ENCODE data around the gene WWP2.
"Not testable (repeated sequence)": the region's sequence is repeated elsewhere in the genome, so short reads cannot be mapped to it uniquely, and the experiment has no call there.

The WWP2 gene

DNA sequence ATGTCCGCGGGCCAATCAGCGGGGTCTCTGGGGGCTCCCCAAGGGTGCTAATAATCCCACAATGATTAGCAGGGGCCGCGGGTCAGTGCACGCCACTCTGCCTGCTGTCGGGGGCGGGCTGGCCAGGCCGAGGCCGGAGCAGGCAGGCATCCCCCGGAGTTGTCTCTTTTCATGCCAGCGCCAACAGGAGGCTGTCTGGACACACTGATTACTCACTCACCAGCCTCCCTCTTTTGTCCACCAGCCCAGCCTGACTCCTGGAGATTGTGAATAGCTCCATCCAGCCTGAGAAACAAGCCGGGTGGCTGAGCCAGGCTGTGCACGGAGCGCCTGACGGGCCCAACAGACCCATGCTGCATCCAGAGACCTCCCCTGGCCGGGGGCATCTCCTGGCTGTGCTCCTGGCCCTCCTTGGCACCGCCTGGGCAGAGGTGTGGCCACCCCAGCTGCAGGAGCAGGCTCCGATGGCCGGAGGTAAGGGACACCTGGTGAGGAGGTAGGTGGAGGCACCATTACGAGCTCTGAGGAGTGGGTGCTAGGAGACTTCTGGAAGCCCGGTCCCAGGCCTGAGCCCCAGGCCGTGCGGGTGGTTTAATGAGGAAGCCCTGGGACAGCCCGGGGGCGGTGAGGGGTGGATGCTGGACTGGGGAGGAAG, 189.0 kb downstream of the WWP2 start, which contains the start of gene CLEC18A:
Gene CLEC18A (plus strand): TSS at position 318 of the 655 bp plus-strand sequence. CDS start 33 bp downstream, at position 351.
- not testable (repeated sequence) for DNase-seq

DNA sequence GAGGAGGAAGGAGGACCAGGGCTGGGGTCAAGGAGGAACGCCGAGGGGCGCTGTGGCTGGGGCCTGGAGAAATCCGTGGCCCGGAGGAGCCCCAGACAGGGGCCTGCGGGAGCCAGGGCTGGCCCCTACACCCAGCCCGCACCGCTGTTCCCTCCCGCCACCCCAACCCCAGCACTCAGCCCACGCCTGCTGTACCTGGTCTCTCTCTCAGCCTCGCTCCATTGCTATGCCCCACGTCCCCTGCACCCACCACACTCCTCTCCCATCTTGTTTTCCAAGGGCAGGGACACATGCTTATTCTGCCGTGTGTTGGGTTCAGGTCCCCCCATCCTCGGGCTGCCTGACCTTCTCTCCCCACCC, 189.5 kb downstream of the WWP2 start:
- not testable (repeated sequence) for DNase-seq

DNA sequence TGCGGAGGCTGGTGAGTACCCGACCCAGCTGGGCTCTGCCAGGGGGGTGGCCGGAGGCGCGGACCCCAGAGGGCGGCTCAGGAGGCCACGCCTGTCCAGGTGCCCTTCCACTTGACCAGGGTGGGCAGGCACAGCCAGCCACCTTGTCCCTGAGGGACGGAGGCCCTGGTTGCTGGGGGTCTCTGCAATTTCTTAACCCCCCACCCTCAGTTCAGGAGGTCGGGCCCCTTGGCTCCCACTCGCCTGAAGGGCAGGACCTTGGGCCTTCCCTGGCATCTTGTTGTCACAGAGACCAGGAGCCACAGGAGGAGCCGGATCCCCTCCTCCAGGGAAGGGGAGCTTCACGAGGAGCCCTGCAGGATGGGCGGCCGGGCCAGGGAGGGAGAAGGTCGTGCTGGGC, 190.0 kb downstream of the WWP2 start:
- not testable (repeated sequence) for DNase-seq

DNA sequence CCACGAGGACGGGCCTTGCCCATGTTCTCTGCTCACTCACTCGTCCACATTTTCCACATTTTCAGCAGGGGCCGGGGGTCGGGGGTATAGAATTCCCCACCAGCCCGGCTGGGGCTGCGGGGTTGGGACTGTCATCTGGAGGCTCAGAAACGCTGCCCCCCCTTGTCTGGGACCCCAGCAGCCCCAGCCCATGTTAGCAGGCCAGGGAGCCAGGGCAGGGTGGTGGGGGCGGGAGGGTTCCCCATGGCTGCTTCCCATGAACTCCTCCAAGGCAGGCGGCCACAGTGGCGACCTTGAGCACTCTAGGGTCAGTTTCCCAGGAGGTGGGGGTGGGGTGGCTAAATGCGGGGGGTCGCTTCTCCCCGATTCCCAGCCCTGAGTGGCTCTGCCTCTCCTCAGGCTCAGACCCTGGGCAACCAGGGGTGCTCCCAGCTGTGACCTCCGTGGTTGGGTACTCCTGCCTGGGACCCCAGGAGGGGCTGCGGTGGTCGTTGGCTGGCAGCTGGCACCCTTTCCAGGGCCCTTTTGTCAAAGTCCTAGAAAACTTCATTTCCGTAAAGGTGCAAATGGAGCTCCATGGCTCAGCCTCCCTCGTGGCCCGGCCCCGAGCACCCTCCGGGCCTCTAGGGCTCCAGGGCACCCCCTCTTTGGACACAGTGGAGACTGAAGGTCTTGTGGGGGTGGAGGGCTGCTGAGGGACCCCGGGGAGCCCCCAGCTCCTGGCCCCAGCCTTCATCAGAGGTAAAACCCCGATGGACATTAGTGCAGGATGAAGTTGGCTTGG, 190.6 kb downstream of the WWP2 start:
- not testable (repeated sequence) for DNase-seq

DNA sequence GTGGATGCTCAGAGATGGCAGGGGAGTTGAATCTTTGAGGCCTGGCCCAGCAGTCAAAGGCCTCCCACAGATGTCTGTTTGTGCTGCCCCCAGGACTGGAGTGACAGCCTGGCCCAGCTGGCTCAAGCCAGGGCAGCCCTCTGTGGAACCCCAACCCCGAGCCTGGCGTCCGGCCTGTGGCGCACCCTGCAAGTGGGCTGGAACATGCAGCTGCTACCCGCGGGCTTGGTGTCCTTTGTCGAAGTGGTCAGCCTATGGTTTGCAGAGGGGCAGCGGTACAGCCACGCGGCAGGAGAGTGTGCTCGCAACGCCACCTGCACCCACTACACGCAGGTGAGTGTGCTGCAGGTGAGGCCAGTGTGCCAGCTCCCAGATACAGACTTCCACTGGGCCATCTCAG, 192.1 kb downstream of the WWP2 start:
- not testable (repeated sequence) for DNase-seq

DNA sequence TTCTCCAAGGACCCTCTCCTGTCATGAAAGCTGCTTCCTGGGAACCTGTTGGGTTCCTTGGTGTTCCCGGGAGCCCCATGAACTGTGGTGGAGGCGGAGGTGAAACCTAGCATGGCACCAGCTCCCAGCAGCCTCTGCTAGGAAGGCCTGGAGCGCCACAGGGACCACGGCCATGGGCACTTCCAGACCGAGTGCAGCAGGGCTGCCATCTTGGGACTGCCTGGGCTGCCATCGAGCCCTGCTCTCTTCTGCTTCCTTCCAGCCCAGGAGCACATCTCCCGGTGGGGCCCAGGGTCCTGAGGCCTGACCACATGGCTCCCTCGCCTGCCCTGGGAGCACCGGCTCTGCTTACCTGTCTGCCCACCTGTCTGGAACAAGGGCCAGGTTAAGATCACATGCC, 201.2 kb downstream of the WWP2 start:
- not testable (repeated sequence) for DNase-seq

DNA sequence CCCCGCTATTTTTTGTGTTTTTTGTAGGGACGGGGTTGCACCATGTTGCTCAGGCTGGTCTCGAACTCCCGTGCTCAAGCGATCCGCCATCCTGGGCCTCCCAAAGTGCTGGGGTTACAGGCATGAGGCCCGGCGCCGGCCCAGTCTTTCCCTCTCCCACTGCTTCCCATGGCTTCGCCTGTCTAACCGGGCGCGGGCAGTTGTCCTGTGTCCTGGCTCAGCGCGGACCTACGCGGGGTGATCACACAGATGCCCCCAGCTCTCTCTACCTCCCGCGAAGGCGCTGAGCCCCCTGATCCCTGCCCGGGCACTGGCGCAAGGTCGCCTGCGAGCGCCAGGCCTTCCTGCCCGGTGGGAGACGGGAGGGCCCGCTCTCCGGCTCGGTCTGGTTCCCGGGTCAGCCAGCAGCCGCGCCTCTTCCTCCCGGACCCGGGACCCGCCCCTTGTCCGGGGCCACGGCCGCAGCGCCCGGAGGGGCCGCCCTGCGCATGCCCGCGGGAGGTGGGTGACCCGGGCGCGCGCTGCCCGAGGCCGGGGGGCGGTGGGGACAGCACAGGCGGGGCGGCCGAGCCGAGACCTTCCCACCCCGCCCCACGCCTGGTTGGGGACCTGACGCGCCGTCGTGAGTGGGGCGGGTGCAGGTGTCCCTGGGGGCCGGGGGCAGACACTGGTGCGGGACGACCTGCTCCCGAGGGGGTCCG, 203.0 kb downstream of the WWP2 start:
- DNase-seq = not testable (repeated sequence)

DNA sequence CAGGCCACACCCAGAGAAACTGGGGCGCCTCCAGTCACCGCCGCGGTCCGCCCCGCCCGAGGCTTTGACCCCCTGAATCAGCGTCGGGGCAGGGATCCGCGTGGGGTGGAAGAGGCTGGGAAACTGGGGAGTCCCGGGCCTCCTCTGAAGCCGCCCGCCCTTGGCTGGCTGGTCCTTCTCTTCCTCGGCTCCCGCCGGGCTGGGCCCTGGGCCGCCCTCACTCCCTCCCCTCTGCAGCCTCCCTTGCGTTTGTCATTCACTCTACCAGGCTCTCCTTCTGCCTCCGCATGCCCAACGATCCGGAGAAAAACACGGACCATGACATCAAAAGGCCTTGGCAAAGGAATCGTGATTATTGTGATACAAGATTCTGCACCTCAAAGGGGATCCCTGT, 203.5 kb downstream of the WWP2 start:
- DNase-seq = not testable (repeated sequence)

DNA sequence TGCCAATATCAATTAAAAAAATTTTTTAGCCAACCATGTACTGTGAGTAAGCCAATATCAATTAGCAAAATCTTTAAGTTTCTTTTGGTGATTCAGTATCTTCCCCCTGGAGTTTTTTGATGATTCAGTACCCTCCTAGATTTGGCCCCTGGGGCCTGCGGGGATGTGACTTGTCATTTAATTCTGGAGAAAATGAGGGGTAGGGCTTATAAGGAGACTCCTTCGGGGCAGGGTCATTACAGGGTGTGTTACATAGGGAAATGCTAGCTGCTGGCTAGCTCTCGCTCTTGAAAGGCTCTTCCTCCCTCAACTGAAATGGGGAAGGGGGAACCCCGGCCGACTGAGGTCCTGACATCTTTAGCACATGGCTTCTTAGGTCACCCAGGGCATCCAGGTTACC, 205.6 kb downstream of the WWP2 start:
- DNase-seq = not testable (repeated sequence)

DNA sequence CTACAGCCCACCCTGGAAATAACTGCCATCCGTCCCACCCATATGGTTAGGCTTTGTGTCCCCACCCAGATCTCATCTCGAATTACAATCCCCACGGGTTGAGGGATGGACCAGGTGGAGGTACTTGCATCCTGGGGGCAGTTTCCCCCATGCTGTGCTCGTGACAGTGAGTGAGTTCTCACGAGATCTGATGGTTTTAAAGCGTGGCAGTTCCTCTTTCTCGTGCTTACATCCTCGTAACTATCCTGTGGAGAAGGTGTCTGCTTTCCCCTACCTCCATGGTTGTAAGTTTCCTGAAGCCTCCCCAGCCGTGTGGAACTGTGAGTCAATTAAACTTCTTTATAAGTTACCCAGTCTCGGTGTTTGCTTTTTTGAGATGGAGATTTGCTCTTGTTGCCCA, 206.0 kb downstream of the WWP2 start:
- not testable (repeated sequence) for DNase-seq

DNA sequence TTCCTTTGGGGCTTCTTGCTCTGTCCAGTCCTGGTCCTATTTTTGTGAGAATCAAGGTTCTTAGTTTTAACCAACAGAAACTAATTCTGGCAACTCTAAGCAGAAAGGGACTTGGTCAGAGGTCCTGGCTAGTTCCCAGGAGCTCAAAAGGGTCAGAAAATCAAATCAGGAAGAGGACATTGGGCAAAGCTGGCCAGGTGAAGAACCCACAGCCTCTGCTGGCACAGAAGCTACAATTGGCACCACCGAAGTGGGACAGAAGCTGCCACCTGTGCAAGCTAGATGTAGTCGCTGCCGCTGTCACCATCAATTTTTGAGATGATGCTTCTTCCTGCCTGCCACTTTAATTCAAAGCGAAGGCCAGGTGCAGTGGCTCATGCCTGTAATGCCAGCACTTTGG, 207.5 kb downstream of the WWP2 start:
- not testable (repeated sequence) for DNase-seq

DNA sequence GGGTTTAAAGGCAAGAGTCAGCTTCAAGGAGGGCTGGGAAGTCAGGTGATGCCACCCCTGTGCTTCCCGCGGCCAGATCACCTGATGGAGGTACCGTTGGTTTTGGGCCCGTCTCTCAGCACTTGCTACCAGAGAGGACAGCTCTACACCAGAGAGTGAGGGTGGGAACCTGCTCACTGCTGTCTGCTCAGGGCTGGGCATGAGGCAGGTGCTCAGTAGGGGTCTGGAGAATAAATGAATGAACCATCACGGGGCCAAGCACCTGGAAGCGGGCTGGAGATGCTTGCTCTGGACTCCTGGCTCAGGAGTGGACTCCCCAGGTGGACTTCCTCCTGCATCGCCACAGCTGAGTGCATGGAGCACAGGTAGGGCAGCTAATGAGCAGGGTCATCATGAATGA, 210.0 kb downstream of the WWP2 start:
- not testable (repeated sequence) for DNase-seq

DNA sequence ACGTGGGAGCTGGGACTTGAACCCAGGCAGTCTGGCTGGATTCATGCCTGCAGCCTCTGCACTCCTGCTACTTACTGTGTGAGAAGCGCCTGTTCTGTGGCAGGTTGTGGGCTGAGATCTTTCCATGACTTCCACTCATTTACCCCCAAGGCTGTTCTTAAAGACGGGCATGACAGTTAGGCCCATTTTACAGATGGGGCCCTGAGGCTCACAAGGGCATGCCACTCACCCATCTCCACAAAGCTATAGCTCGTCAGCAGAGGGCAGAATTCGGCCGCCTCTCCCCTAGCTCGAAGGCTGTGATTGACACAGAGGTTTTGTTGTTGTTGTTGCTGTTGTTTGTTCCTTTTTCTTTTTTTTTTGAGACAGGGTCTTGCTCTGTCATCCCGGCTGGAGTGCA, 210.8 kb downstream of the WWP2 start:
- not testable (repeated sequence) for DNase-seq

DNA sequence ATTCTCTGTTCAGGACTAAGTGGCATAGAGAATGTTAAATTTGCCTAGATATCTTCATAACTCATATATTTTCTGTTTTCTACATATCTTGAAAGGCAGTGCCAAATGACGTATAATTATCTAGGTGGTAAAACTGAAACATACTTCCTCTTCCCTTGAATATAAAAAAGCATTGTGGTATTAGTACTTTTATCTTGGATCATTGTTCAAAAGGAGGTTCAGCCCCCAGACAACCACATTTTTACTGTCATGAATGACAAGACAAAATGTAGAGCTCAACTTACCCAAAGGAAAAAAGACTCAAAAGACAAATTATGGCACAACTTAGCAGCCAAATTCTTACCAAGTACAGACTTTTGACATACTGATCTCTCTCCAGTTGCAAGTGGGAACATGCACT, 223.1 kb downstream of the WWP2 start:
- not testable (repeated sequence) for DNase-seq

All from CD4-positive, alpha-beta T cell treated with Interleukin-4 for 1 hour (primary cell).